MCF 10A (cell line): Measurements from ENCODE around the gene SMARCE1. TPM values are rescaled to one million over a fixed set of nuclear protein-coding genes. Genes with fewer than 3 reads are reported as not detected.

Source experiments
- BruUV-seq: library from RNA; stranded (reverse); fragments of 400-500 nt; replicated peaks from 2 replicates; lab custom pipeline; 2021; lab: Mats Ljungman, UMichigan
- CTCF ChIA-PET: fragments of 300-600 bp; sonication (Branson Sonifier 250); formaldehyde crosslinking; extraction: SDS; loops from one replicate; lab custom pipeline; 2021; ENCODE audit warnings: antibody characterized with exemption, inconsistent platforms; lab: Yijun Ruan, JAX
- POLR2A ChIA-PET: fragments of 300-600, 350-650 bp; sonication (Branson Sonifier 250); formaldehyde crosslinking; extraction: SDS; loops from one replicate; lab custom pipeline; 2020; ENCODE audit warnings: antibody characterized with exemption, inconsistent platforms; lab: Yijun Ruan, JAX
- DNase-seq: peaks from one replicate; pipeline ENCODE4 v3.0.0-alpha.2; 2018; ENCODE audit not compliant: unreplicated experiment
- H3K27ac Mint-ChIP-seq: one replicate; pipeline ENCODE4 v1.8.0; 2022; ENCODE audit warnings: mild to moderate bottlenecking, low read depth, mixed read lengths; ENCODE audit not compliant: unreplicated experiment
- H3K27me3 Mint-ChIP-seq: one replicate; pipeline ENCODE4 v1.8.0; 2022; ENCODE audit warnings: mixed read lengths; ENCODE audit not compliant: insufficient read depth, unreplicated experiment
- H3K36me3 Mint-ChIP-seq: one replicate; pipeline ENCODE4 v1.8.0; 2022; ENCODE audit warnings: mild to moderate bottlenecking, moderate library complexity, mixed read lengths; ENCODE audit not compliant: insufficient read depth, unreplicated experiment
- H3K4me1 Mint-ChIP-seq: one replicate; pipeline ENCODE4 v1.8.0; 2022; ENCODE audit warnings: mixed read lengths; ENCODE audit not compliant: insufficient read depth, unreplicated experiment
- H3K4me3 Mint-ChIP-seq: one replicate; pipeline ENCODE4 v1.8.0; 2022; ENCODE audit warnings: mild to moderate bottlenecking, moderate library complexity, mixed read lengths; ENCODE audit not compliant: unreplicated experiment
- H3K9me3 Mint-ChIP-seq: one replicate; pipeline ENCODE4 v1.8.0; 2022; ENCODE audit warnings: mixed read lengths; ENCODE audit not compliant: unreplicated experiment
- CTCF ChIP-seq: fragments of 200-600 bp; IDR thresholded peaks from one replicate; pipeline ENCODE4 v1.8.0; 2022; ENCODE audit warnings: antibody characterized with exemption, mild to moderate bottlenecking; ENCODE audit not compliant: unreplicated experiment
- intact Hi-C: fragments of 100-400 bp; cut with micrococcal nuclease; formaldehyde crosslinking; loops from 2 replicates; pipeline ENCODE4 v1.14.1; 2022
- total RNA-seq: library from RNA; stranded (reverse); gene quantifications from 2 replicates; pipeline ENCODE4 v1.2.3, GENCODE V29; 2022

SMARCE1 gene
- total RNA-seq, 1 experiment from 2014 or later, result 128 TPM

- Mint-ChIP-seq H3K27ac (no peak overlapping the region), H3K36me3 (no peaks in the 10 kb centered on the region), H3K9me3 (no peaks in the 10 kb centered on the region), H3K4me3 (no peak overlapping the region), H3K27me3 (no peaks in the 10 kb centered on the region), H3K4me1 (peaks cover 5% of the 10 kb centered on the region)
- no peak for DNase-seq
- intact Hi-C loops, result no loop called here
- TF ChIP-seq CTCF, result no peak
- CTCF ChIA-PET, result no interaction called here
- POLR2A ChIA-PET, result interaction anchor here (0.7 to 1.0 kb wide), 2 partner anchors 74 to 904 kb away, joined by 3 to 4 read pairs; no protein-coding TSS in a partner anchor
- no TSS peak for BruUV-seq
Observed at GRCh38 chr17:40663252-40663651, 15.6 kb upstream of the SMARCE1 start.

DNA sequence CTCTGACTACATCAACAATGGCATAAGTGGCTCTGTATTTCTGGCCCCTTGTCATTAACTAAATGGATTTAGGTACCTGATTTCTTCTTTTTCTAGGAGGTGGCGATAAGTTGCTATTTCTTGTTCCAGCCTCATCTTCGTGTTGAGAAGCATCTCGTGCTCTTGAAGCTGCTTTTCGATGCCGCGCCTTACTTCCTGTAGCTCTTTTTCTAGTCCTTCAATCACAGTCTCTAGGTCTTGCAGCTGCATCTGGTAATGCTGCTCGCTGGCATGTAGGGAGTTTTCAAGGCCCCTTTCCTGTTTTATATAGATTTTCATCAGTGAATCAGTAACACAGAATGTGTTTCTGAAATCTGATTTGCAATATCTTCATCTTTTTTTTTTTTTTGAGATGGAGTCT is 12.3 kb upstream of the SMARCE1 start:
- CTCF ChIA-PET, result interaction anchor here (0.6 to 1.0 kb wide), 3 partner anchors 13 to 144 kb away, joined by 3 to 5 read pairs (median 4); no protein-coding TSS in a partner anchor
- BruUV-seq, result no TSS peak
- POLR2A ChIA-PET, result interaction anchor here (0.7 kb wide), 2 partner anchors 9 to 18 kb away, joined by 3 to 4 read pairs; no protein-coding TSS in a partner anchor
- intact Hi-C loops, result no loop called here
- TF ChIP-seq CTCF, result no peak
- no peaks in the 10 kb centered on the region for H3K36me3 Mint-ChIP-seq
- DNase-seq, result no peak
- H3K27me3 Mint-ChIP-seq, result no peaks in the 10 kb centered on the region
- H3K4me3 Mint-ChIP-seq, result no peak overlapping the region
- no peaks in the 10 kb centered on the region for H3K9me3 Mint-ChIP-seq
- H3K27ac Mint-ChIP-seq, result no peak overlapping the region
- peaks cover 2% of the 10 kb centered on the region for H3K4me1 Mint-ChIP-seq

- CTCF ChIA-PET, result no interaction called here
Observed at GRCh38 chr17:40658396-40658795, 10.8 kb upstream of the SMARCE1 start.

DNA sequence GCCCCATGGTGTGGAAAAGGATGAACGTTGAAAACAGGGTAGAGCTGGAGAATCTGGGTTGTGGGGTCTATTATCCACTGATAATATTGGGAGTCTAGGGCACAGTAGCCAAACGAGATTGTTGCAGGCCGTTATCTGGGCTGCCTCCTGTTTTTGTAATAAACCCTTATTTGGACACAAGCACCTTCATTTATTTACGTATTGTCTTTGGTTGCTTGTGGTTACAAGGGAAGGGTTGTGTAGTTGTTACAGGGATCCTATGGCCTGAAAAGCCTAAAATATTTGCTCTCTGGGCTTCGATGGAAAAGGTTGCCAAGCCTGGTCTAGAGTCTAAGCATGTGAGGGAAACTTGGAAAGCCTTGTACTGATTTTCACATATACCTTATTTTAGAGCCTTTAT is 4.3 kb upstream of the SMARCE1 start:
- H3K27me3 Mint-ChIP-seq, result no peaks in the 10 kb centered on the region
- ChIA-PET POLR2A (interaction anchor here (0.9 to 1.0 kb wide), 2 partner anchors 13 to 69 kb away, joined by 3 read pairs; partner anchors contain the start of gene KRT222), CTCF (interaction anchor here (0.9 kb wide), 1 partner anchor 32 kb away, joined by 3 read pairs; no protein-coding TSS in a partner anchor)

More at GRCh38 chr17:40658396-40658795, 10.8 kb upstream of the SMARCE1 start:
- Mint-ChIP-seq H3K9me3 (no peaks in the 10 kb centered on the region), H3K27me3 (no peaks in the 10 kb centered on the region), H3K4me3 (no peak overlapping the region), H3K27ac (no peak overlapping the region), H3K4me1 (peaks cover 3% of the 10 kb centered on the region), H3K36me3 (no peaks in the 10 kb centered on the region)
- no peak for DNase-seq
- no TSS peak for BruUV-seq
- no peak for TF ChIP-seq CTCF
- intact Hi-C loops, result no loop called here
- POLR2A ChIA-PET, result no interaction called here

More for the DNA sequence above, 4.3 kb upstream of the SMARCE1 start:
- Mint-ChIP-seq H3K27ac (no peak overlapping the region), H3K36me3 (no peaks in the 10 kb centered on the region), H3K4me3 (no peak overlapping the region), H3K4me1 (peaks cover 13% of the 10 kb centered on the region), H3K9me3 (no peaks in the 10 kb centered on the region)
- TF ChIP-seq CTCF, result no peak
- no TSS peak for BruUV-seq
- DNase-seq, result no peak
- intact Hi-C loops, result no loop called here
